A549 (cell line): ENCODE results near the gene TFF2.

Experiments used
- CHD2 ChIP-seq: fragments of 150-350 bp; IDR thresholded peaks from 2 replicates; pipeline ENCODE4 v1.6.1; 2014; ENCODE audit warnings: low read length; ENCODE audit not compliant: partially characterized antibody
- CHD4 ChIP-seq: fragments of 200-600 bp; sonication (generic); IDR thresholded peaks from 2 replicates; pipeline ENCODE4 v1.6.1; 2016; ENCODE audit warnings: antibody characterized with exemption, mild to moderate bottlenecking, borderline replicate concordance
- CTCF ChIP-seq: fragments of >200 bp; sonication (Bioruptor Twin); formaldehyde crosslinking; IDR thresholded peaks from 3 replicates; pipeline ENCODE4 v1.5.1; 2016
- EP300 ChIP-seq, 2 experiments: fragments of >200 bp; sonication (Bioruptor Twin); formaldehyde crosslinking; IDR thresholded peaks; 2 replicates in 1 of 2; 3 replicates in 1 of 2; pipeline ENCODE4 v1.6.1; 2016 to 2017
- FOSB ChIP-seq: fragments of 250-450 bp; sonication (Bioruptor Pico); IDR thresholded peaks from 2 replicates; pipeline ENCODE4 v1.5.0; 2020; ENCODE audit warnings: mild to moderate bottlenecking, moderate library complexity
- GATA3 ChIP-seq: IDR thresholded peaks from 2 replicates; pipeline ENCODE4 v1.6.1; 2012; ENCODE audit warnings: borderline replicate concordance
- MYC ChIP-seq: IDR thresholded peaks from 2 replicates; pipeline ENCODE4 v1.6.1; 2012; ENCODE audit warnings: mild to moderate bottlenecking, inconsistent platforms, low read length, improper control_type of control experiment, borderline replicate concordance
- POLR2AphosphoS2 ChIP-seq: conservative IDR thresholded peaks from 2 replicates; pipeline ENCODE4 v1.6.1; 2012; ENCODE audit warnings: low read length, improper control_type of control experiment, inconsistent platforms
- RAD21 ChIP-seq, 2 experiments: fragments of >200 bp in 1 of 2; sonication (Bioruptor Twin) in 1 of 2; formaldehyde crosslinking in 1 of 2; IDR thresholded peaks in 1 of 2; conservative IDR thresholded peaks in 1 of 2; 2 replicates in 1 of 2; 3 replicates in 1 of 2; pipeline ENCODE4 v1.6.1; 2012 to 2018; ENCODE audit warnings: inconsistent platforms in 1 of 2
- RNF2 ChIP-seq: fragments of 200-600 bp; sonication (generic); IDR thresholded peaks from 2 replicates; pipeline ENCODE4 v1.6.1; 2016; ENCODE audit warnings: low read depth, mild to moderate bottlenecking, antibody characterized with exemption, moderate library complexity, borderline replicate concordance
- TF ChIP-seq, protein P1 (sequence below): fragments of 250-450 bp; sonication (Bioruptor Pico); IDR thresholded peaks from 2 replicates; pipeline ENCODE4 v1.5.0; 2021; ENCODE audit warnings: mild to moderate bottlenecking, moderate library complexity, borderline replicate concordance

- TF ChIP-seq FOSB (CRISPR knock-in tag) (no peak), GATA3 (no peak), CTCF (no peak), EP300 (IDR thresholded peaks at IDR 0.05) (no peak), POLR2AphosphoS2 (no peak), RNF2 (no peak), CHD4 (no peak), CHD2 (no peak), RAD21 (conservative IDR thresholded peaks at IDR 0.05 in 1 of 2, IDR thresholded peaks at IDR 0.05 in 1 of 2) (no peak), MYC (no peak)
- TF ChIP-seq, protein P1, sequence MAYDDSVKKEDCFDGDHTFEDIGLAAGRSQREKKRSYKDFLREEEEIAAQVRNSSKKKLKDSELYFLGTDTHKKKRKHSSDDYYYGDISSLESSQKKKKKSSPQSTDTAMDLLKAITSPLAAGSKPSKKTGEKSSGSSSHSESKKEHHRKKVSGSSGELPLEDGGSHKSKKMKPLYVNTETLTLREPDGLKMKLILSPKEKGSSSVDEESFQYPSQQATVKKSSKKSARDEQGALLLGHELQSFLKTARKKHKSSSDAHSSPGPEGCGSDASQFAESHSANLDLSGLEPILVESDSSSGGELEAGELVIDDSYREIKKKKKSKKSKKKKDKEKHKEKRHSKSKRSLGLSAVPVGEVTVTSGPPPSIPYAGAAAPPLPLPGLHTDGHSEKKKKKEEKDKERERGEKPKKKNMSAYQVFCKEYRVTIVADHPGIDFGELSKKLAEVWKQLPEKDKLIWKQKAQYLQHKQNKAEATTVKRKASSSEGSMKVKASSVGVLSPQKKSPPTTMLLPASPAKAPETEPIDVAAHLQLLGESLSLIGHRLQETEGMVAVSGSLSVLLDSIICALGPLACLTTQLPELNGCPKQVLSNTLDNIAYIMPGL (CRISPR knock-in tag): no peak
These were observed 7.2 kb downstream of the TFF2 start for GRCh38 chr21:42343556-42343955.
